Right renal cortex interstitium (tissue), 3 donors: ENCODE measurements around the gene SLX9. TPM values are rescaled to one million over a fixed set of nuclear protein-coding genes. Genes with fewer than 3 reads are reported as not detected.
"Not testable (repeated sequence)": the region's sequence is repeated elsewhere in the genome, so short reads cannot be mapped to it uniquely, and the experiment has no call there.

Experiments
- DNase-seq, 3 donors: peaks; one replicate each; pipeline ENCODE4 v3.0.0-alpha.2; 2013; ENCODE audit warnings: low read depth in 3 of 3, low spot score in 2 of 3
- polyA plus RNA-seq, 3 donors: library from polyadenylated mRNA; unstranded; fragments of 120-200 nt; gene quantifications; one replicate each; pipeline ENCODE4 v1.2.1, GENCODE V29; 2013; ENCODE audit not compliant: insufficient read length in 3 of 3

Gene SLX9
- polyA plus RNA-seq, 3 donors: 13.4 to 14.3 (median 14.1) TPM

DNA sequence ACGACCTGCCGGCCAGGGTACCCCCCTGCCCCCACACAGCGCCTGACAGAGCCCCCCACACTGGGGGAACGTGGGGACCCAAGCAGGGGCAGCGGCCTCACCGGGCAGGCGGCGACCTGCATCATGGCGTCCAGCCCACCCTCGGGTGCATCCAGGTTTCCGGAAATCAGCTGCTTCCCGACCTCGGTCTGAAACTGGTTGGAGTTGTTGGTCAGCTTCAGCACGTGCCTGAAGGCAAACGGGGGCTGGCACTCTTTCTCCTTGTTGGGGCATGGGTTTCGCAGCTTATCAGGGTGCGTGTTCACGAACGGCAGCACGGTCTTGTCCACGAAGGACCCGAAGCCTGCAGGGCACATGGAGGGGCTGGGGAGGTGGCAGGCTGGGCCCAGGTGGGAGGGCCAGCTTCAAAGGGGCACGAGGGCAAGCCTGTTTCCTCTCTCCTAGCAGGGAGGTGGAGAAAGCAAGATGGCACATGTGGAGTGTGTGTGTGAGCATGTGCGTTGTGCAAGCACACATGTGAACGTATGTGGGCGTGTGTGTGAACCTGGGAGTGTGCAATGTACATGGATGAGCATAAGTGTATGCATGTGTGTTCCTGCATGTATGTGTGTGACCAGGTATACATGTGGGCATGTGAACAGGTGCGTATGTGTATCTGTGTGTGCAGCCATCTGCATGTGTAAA is 38.3 kb upstream of the SLX9 start:
- no peak for DNase-seq

DNA sequence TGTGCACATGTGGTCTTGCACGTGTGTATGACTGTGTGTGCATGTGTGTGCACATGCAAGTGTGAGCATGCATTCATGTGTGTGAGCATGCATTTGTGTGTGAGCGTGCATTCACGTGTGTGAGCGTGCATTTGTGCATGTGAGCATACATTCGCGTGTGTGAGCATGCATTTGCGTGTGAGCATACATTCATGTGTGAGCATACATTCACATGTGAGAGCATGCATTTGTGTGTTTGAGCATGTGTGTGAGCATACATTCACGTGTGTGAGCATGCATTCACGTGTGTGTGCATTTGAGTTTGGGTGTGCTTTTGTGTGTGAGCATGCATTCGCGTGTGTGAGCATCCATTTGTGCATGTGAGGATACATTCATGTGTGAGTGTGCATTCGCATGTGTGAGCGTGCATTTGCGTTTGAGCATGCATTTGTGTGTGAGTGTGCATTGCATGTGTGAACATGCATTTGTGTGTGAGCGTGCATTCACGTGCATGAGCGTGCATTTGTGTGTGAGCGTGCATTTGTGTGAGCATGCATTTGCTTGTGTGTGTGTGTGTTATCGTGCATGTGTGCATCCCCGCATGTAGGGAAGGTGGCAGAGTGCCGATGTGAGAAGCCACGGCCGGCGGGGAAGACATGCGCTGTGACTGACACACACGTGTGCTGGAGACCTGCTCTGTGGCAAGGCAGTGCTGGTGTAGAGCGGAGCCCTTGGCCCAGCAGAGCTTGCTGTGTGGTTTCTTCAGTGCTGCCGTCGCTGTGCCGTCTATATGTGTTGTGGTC is 37.4 kb upstream of the SLX9 start:
- no peak for DNase-seq

DNA sequence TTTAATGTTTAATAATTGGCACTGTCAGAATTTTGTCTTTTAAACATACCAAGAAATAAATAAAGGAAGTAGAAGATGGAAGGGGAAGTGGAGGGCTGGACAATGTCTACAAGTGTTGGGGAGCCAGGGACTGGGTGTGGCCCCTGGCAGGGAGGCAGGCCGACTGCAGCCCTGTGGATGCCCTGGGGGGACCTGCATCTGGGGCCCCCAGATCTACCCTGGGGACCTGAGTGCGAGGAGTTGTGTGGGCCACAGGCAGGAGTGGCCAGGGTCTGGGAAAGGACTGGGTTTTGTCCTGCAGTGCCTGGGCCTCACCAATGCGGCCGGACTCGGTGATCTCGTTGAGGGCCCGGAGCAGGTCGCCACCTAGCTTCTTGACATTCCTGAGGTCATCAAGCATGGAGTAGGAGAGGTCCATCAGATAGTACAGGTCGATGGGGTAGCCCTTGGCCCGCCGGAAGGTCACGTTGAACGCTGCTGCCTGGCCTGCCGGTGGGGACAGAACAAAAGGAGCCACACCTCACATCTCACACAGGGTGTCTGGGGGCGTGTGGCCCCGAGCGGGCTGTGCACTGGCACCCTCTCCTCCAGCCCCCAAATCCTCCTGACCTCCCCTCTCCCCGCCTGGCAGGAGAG is 36.7 kb upstream of the SLX9 start:
- no peak for DNase-seq

DNA sequence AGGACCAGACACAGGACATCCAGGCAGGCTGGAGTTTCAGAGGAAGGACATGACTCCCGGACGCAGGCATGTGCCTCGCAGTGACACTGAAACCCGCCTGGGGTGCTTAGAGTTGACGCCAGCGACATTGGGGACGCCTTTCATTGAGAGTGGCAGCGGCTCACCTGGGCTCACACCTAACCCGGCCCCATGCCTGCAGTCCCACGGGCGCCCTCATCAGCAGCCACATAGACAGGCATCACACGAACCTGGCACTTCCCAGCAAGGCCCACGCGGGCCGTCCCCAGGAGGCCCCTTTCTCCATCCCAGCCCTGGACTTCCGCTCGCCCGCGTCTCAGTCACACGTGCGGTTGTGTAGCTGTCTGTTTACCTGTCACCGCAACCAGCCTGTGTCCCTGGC is 36.1 kb upstream of the SLX9 start:
- DNase-seq: no peak

DNA sequence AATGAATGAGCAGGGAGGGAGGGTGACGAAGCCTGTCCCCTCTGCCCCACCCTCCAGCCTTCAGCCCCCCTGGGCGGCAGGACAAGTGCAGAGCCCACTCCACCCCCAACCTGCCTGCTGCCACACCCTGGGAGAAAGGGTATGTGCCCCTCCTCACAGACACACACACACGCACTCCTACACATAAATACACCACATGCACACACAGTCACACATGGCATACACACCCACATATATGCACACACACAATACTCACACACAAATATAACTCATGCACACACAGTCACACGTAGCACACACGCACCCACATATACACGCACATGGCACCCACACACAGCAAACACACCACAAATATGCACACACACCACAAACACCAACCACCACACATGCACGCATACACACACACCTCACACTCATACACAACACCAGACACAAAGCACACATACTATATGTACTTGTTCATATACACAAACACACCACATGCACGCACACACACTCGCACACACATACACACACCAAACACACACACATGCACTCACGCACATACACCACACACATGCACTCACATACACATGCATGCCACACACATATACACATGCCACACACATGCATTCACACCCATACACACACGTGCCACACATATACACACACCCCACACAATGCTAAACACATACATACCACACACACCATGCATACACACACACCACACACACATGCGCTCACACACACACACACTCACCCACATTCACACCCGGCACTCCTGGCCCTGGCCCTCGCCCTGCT is 35.5 kb upstream of the SLX9 start:
- no peak for DNase-seq

DNA sequence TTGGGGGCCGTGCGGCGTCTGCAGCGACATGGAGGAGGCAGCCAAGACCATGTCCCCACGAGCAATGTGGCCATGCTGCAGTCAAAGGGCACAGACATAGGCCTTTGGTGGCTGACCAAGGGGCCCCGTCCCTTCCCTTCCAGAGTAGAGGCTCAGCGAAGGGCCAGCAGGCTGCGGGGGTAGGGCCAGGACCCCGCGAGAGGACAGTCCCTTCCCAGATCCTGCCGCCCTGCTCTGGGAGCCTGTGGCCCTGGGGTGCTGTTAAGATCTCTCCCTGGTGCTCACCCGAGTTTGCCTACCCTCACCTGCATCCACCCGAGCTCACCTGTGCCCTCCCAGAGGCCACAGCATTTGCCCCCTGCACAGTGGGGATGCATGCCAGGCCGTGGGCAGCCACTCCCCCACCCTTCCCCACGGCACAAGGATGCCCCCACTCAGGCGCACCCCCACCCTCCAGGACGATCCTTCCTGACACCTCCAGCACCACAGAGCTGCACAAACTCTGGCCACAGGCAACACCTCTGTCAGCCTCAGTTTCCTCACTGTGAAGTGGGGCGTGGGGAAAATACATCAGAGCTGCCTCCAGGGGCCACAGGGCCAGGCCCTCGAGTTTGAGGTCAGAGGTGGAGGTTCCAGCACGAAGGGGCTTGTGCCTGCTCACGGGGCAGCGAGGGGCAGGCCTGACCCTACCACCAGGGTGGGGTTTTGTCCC is 34.7 kb upstream of the SLX9 start:
- DNase-seq: no peak

DNA sequence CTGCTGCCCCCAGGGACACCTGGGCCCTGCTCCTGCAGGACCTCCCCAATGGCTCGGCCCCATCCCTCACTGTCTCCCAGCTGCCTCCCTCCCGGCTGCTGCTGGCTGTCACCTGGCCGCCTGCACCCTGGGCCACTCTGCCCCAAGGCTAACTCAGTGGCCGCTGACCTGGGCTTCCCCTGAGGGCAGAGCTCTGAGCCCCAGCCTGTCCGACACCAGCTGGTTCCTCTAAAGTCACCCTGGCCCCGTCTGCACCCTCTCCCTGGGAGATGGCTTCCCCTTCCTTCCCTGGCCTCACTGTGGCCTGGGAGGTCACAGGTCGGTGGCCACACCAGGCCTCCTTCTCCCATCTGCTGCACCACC is 34.1 kb upstream of the SLX9 start:
- DNase-seq: no peak

DNA sequence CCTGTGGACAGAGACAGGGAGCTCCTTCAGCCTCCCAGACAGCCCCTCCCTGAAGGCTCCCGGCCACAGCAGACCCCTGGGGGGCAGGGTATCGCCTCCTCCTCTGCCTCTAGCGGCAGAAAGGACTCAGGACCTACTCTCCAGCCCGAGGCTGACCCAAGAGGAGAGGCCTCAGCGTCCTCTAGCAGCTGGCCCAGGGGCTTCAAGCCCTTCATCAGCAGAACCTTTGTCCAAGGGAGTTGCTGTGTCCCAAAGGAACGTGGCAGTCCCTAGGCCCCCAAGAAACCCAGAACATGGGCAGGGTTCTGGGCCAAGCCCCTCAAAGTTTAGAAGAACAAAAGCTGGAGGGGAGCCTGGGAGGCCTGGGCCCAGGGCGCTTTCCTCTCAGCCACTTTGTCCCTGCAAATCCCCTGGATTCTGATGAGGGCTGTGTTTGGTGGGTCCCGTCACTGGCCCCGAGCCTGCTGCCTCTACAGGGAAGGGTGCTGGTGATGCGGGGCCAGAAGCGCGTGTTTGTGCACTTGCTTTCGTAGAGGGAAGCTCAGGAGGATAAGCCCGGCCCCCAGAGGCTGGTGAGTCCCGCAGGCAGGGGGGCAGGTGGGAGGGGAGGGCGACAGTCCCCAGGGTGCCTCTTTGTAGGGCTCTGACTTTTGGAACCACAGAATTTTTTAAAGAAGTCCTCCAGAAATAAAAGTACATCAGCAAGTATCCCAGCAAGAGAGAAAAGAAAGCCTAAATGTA is 32.4 kb upstream of the SLX9 start:
- no peak for DNase-seq

DNA sequence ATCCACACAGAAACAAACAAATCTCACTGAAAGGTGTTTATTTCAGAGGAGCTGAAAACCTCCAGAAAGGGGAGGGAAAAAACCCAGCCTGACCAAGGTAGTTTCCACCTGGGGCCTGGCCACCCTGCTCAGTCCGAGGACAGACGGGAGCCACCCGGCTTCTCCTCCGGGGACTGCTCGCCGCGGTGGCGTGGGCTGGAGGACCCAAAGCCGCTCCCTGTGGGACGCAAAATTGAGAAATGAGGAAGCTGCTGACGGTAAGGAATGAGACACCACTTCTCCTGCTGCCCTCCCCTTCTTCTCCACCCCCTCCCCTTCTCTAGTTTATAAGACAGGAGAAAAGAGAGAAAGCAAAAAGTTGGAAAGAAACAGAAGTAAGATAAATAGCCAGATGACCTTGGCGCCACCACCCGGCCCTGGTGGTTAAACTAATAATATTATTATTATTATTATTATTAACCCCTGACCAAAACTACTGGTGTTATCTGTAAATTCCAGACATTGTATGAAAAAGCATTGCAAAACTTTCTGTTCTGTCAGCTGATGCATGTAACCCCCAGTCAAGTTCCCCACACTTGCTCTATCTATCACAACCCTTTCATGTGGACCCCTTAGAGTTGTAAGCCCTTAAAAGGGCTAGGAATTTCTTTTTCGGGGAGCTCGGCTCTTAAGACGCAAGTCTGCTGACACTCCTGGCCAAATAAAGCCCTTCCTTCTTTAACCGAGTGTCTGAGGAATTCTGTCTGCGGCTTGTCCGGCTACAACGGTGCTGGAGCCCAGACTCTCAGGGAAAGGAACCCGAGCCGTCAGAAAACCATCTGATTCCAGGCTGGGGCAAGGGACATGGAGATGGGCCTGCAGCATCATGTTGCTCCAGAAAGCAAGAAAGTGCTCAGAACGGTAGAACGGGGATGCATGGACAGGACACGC is 31.6 kb upstream of the SLX9 start:
- DNase-seq: no peak

DNA sequence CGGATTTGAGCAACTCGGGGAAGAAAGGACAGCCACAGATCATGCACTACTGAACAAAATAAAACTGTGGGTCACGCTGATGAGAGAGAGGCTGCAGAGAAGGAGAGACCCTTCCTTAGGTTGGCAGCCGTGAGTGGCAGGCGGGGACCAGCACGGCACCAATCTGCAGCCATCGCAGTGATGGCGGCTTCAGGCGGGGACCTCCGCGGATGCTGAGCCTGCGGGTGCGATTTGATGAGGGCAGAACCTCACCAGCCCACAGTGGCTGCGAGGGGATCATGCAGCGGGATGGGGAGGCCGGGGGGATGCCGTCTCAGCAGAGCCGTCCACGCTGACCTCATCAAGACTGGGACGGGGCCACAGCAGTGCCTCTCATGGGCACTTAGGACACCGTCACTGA is 30.9 kb upstream of the SLX9 start:
- DNase-seq: no peak

DNA sequence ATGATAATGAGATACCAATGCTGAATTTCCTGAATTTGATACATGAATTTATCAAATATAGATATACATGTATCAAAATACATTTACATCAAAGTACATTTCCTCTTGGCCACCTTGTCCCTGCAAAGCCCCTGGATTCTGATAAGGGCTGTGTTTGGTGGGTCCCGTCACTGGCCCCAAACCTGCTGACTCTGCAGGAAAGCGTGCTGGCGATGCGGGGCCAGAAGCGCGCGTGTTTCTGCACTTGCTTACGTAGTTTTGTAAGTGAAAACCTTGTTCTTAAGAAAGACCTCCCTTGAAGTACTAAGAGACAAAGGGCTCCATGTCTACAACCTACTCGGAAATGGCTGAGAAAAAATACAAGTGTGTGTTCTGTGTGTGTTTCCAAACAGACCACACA is 30.1 kb upstream of the SLX9 start:
- DNase-seq: no peak

DNA sequence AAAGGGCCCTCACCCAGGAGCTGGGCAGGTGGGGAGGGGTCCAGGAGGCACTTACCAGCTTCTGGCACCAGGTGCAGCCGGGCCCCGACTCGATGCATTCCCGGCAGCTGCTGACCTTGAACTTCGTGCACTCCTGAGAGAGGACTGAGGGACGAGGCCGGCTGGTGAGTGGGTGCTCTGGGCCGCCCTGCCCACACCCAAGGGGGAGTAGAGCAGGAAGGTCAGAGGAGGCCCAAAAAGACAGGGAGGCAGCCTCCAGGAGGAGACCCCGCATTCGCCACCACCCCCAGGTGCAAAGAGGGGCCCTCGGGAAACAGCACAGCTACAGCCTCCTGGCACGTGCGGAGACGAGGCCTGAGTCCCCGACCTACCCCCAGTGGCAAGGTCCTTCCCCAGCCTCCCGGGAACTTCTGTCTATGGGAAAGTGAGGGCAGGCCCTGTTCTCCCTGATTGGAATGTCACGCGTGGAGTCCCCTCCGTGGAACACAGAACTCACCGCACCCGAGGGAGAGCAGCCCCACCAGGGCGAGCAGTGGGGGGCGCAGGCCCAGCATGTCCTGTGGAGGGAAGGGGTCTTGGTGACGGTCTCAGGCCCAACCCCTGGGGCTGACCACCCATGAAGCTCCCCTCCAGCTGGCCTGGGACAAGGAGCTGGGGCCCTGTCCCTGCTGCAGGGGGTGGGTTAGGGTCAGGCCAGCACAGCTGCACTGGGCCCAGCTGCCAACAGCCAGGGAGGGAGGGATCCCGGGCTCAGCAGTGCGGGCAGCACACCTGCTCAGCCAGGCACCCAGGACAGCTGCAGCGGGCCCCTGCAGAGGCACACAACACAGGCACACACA is 29.4 kb upstream of the SLX9 start:
- no peak for DNase-seq

DNA sequence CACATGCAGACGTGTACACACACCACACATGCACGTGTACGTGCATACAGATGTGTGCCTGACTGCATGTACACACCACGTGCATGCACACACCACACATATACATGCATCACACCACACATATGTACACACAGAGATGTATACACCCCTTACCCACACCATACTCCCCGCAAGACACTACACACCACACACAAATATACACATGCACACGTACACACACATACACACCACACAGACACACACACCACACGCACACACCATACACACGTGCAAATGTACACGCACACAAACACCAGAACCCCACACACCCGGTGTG is 28.8 kb upstream of the SLX9 start:
- no peak for DNase-seq

DNA sequence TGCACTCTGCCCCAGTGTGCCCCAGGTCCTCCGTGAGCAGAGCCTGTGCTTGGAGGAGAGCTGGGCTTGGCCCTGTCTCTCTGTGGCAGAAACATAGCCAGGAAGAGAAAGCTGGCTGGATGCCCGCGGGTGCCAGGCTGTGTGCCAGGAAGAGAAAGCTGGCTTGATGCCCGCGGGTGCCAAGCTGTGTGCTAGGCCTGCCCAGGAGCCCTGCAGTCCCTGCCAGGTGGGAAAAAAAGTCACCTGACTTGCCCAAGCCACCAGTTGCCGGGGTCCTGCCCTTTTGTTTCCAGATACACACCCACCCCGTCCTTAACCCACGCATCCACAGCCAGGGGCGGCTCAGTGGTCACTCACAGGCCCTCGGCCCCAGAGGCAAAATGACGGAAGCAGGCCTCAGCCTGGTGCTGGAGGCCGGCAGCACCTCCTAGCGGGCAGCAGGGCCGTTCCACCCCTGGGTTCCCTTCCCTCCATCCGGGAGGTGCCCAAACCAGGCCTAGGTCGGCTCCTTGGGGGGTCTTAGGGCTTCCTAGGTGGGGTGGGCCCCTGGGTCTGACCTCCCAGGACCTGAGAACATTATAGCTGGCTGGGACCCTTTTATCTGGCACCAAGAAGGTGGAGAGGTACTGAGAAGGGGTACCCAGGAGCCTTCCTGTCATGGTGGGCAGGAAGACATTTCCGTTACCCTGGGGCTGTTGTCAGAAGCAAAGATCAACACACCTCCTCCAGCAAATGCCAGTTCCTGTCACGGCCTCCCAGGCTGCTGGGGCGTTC is 28.3 kb upstream of the SLX9 start:
- DNase-seq: no peak

DNA sequence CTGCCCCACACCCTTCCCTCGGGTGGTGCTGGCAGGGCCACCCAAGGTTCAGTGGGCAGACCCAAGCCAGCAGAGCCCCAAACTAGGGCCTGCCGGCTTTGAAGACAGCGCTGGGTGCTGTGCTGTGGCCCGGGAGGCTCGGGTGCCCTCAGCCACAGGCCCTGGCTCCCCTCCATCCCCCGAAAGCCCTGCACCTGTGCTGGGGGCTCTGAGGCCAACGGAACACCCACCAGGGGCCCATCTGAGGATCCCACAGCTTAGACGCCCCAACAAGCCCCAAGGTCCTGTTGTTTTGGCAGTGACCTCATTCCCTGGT is 27.7 kb upstream of the SLX9 start:
- no peak for DNase-seq

DNA sequence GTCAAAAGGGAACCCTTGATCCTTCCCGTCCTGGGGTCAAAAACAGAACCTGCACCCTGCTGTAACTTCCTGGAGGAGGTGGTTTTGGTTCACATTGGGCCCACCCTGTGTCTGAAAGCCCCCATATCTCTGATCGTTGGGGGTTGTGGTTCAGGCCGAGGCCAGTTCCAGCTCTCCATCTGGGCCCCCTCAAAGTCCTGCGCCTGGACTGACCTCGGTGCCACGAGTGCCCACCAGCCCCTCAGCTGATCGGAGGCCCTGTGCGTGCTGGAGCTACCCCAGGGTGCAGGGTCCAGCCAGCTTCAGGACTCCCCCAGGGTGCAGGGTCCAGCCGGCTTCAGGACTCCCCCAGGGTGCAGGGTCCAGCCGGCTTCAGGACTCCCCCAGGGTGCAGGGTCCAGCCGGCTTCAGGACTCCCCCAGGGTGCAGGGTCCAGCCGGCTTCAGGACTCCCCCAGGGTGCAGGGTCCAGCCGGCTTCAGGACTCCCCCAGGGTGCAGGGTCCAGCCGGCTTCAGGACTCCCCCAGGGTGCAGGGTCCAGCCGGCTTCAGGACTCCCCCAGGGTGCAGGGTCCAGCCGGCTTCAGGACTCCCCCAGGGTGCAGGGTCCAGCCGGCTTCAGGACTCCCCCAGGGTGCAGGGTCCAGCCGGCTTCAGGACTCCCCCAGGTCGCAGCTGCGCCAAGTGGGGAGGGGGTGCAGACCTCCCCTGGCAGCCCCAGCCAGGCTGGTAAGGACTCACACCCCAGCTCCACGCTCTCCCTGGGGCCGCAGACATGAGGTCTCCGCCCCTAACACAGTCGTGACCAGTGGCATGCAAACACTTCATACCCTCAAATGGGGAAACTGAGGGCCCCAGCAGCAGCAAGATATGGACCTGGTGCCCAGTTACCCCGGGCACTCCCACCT is 27.1 kb upstream of the SLX9 start:
- not testable (repeated sequence) for DNase-seq
